ENCODE results near the gene PM20D1.
"Not testable (repeated sequence)": the region's sequence is repeated elsewhere in the genome, so short reads cannot be mapped to it uniquely, and the experiment has no call there.

Gene PM20D1

GRCh38 chr1:205849619-205850355 is at the start of gene PM20D1:
TSS of gene PM20D1 (minus strand) at chr1:205850132. CDS start at chr1:205850072, 60 bp downstream.
- DNase-seq: no peak

DNA sequence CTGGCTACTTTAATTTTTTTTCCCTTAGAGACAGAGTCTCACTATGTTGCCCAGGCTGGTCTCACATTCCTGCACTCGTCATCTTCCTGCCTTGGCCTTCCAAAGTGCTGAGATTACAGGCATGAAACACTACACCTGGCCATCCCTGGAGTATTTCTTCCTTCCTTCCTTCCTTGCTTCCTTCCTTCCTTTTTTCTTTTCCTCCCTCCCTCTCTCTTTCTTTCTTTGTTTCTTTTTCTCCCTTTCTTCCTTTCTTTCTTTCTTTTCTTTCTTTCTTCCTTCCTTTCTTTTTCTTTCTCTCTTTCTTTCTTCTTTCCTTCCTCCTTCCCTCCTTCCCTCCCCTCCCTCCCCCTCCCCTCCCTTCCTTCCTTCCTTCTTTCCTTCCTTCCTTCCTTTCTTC is 46.4 kb upstream of the PM20D1 start:
- DNase-seq: no peak

GRCh38 chr1:205894119-205894518 is 44.2 kb upstream of the PM20D1 start:
- not testable (repeated sequence) for DNase-seq

GRCh38 chr1:205892175-205892574 is 42.2 kb upstream of the PM20D1 start:
- not testable (repeated sequence) for DNase-seq

DNA sequence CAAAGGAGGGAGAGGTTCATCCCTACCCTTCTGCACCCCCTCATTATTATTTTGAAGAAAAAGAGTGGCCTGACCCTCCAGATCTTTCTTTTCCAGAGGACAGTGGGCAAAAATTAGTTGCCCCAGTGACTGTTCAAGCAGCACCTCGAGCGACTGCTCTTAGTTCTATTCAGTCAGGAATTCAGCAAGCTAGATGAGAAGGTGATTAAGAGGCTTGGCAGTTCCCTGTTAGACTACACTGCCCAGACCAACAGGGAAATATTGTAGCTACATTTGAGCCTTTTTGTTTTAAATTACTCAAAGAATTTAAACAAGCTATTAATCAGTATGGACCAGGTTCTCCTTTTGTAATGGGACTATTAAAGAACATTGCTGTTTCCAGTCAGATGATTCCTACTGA is 41.5 kb upstream of the PM20D1 start:
- not testable (repeated sequence) for DNase-seq

- DNase-seq: not testable (repeated sequence)
These were observed 40.7 kb upstream of the PM20D1 start for GRCh38 chr1:205890631-205891030.

GRCh38 chr1:205889706-205890105 is 39.8 kb upstream of the PM20D1 start:
- not testable (repeated sequence) for DNase-seq

DNA sequence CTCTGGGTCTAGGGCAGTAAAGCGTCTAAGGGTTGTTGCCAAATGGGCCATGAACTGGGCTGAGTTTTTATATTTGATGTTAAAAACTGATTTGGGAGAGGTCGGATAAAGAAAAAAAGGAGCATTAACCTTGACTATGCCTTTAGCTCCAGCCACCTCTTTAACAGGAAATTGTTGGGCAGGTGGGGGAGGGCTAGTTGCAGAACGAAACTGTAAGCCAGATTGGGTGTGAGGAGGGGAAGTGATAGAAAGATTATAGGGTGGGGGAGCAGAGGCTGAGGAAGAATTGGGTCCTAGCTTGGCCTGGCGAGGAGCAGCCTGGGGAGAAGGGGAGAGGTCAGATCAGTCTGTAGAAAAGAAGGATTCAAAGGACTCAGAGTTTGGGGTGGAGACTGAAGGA is 39.1 kb upstream of the PM20D1 start:
- not testable (repeated sequence) for DNase-seq

GRCh38 chr1:205883792-205884191 is 33.9 kb upstream of the PM20D1 start:
- DNase-seq: no peak

GRCh38 chr1:205880923-205881322 is 31.0 kb upstream of the PM20D1 start:
- no peak for DNase-seq

- no peak for DNase-seq
These were observed 30.0 kb upstream of the PM20D1 start for GRCh38 chr1:205879974-205880373.

- no peak for DNase-seq
These were observed 28.1 kb upstream of the PM20D1 start for GRCh38 chr1:205878026-205878425.

DNA sequence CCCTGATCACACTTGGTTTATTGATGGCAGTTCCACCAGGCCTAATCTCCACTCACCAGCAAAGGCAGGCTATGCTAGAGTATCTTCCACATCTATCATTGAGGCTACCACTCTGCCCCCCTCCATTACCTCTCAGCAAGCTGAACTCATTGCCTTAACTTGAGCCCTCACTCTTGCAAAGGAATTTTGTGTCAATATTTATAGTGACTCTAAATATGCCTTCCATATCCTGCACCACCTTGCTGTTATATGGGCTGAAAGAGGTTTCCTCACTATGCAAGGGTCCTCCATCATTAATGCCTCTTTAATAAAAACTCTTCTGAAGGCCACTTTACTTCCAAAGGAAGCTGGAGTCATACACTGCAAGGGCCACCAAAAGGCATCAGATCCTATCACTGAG is 23.2 kb upstream of the PM20D1 start:
- DNase-seq: not testable (repeated sequence)

- no peak for DNase-seq
These were observed 20.3 kb upstream of the PM20D1 start for GRCh38 chr1:205870236-205870635.

DNA sequence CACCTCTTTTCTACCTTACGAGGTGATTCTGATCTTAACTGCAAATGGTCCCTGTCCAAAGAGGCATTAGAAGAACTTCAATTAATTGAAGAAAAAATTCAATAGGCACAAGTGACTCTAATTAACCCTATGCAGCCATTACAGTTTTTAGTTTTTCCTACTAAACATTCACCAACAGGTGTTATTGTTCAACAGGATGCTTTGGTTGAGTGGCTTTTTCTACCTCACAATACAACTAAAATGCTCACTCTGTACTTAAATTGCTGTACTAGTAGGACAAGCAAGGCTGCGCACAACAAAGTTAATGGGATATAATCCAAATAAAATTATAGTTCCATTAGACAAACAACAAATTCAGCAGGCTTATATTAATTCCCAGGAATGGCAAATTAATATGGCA is 11.6 kb upstream of the PM20D1 start:
- DNase-seq: no peak

GRCh38 chr1:205858141-205858961 is 8.4 kb upstream of the PM20D1 start:
- DNase-seq: no peak

DNA sequence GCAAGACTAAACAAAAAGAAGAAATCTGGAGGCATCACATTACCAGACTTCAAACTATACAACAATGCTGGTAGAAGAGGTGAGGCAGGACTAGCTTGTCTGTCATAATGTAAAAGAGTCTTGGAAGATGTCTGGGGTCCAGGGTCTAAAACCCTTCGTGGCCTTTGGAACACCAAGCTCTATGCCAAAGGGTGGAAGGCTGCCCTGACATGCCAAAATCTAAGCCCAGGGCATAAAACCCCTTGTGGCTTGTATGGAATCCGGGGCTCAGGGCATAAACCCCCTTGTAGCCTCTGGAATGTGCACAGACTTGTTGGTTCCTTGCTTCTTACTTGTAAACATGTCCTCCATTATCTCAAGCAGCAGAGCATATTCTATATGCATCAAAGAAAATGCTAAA is 7.6 kb upstream of the PM20D1 start:
- DNase-seq: not testable (repeated sequence)

- DNase-seq: no peak
These were observed 6.5 kb upstream of the PM20D1 start for GRCh38 chr1:205856433-205856832.

DNA sequence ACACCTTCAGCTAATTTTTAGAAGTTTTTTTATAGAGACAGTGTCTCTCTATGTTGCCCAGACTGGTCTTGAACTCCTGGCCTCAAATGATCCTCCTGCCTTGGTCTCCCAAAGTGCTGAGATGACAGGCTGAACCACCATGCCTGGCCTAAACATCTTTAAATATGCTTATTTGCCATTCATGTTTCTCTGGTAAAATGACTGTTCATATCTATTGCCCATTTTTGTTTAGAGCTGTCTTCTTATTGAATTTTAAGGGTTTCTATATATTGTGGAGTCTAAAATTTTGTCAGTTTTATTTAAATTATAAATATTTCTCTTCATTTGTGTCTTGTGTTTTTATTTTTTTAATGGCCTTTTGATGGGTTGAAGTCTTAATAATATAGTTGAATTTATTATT is 3.0 kb upstream of the PM20D1 start:
- no peak for DNase-seq

DNA sequence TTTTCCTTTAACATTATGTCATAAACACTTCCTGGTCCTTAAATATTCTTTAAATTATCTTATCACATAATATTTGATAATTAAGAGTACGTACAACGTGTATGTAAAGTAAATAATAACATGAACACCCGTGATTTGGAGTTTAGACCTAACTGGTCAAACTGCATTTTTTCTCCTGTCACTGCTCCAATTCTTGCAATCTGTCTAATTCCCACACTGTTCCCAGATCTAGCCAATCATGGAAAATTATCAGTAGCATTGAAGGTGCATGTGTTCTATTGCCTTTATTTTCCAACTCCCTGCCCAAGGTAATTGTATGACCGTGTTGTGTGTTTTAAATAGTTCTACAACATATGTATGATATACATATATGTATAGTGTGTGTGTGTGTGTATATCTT is 2.1 kb upstream of the PM20D1 start:
- no peak for DNase-seq

DNA sequence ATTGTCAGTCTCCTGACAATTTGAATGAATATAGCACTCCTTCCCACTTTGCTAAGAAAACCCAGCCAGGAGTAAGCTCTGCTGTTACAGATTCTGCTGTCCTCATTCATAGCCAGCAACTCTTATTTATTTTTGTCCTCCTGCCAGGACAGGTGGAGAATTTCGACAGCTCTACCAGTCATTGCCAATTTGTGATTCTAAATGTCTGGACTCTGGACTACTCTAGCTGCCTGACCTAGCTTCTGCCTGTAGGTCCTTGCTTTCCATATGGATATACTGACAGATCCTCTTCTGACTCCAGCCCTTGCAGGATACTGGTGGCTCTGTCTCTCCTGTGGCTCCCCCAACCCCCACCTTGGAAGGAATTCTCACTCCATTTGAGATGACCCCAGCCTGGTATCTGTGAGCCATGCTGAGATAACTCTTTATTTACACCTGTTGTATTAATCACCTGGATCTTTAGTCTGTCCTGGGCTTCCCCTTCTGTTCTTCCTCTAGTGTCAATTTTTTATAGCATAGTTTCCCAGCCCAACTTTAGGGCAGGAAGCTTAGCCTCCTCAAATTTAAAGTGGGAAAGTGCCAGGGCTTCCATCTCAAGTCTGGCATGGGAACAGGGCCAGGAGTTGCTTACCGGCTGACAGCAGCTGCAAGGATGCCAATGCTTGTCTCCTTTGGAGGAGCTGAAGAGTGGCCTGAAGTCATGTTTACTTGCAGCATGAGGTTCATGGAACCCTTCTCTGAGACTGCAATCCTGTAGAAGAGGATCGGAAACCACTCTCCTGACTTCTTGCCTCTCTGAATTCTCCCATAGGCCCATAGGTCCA is 6.7 kb downstream of the PM20D1 start:
- DNase-seq: no peak

DNA sequence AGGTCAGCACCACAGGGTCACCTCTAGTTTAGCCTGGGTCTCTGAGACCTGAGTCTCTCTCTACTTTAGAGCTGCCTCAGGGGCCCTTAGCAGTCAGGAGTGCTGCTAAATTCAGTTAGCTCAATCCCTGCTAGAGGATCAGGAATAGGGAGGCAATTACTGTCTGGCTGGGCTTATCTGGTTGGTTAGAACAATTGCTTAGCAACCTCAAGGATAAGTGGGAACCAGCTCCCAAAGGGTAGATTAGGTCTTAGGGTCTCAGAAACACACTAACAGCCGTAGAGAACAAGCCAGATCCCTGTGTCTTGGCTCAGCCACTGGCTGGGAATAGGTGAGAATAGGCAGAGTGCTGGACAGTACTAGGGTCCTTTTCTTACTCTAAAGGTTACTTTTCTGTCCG is 7.7 kb downstream of the PM20D1 start:
- DNase-seq: no peak
